CD14-positive monocyte (primary cell): Measurements from ENCODE around the gene SEZ6L. TPM values are rescaled to one million over a fixed set of nuclear protein-coding genes. Genes with fewer than 3 reads are reported as not detected.

ENCODE experiments used
- polyA plus RNA-seq, 3 donors: library from polyadenylated mRNA; depleted of rRNA in 1 of 3; unstranded in 2 of 3; stranded (reverse) in 1 of 3; fragments of 300-500 nt in 2 of 3; fragments of >200 nt in 1 of 3; fragmentation: Illumina TruSeq in 2 of 3; gene quantifications; 1 replicate in 2 of 3; 2 replicates in 1 of 3; pipeline ENCODE4 v1.2.3, GENCODE V29; 2012 to 2021
- small RNA-seq: library from RNA; depleted of rRNA; stranded (forward); fragments of <200 nt; gene quantifications from one replicate; pipeline ENCODE3, GENCODE V24; 2012; ENCODE audit warnings: low read depth; ENCODE audit not compliant: insufficient read length

Gene SEZ6L
- polyA plus RNA-seq, 3 donors, result 0.43 to 2.8 (median 0.71) TPM

Small RNA genes lying within 50 kb of the gene (small RNA-seq; reads per million reads assigned to genes)
- not detected for gene RNA5SP495
